Right atrium auricular region (tissue), 2 donors: ENCODE results near the gene ANAPC13. TPM values are rescaled to one million over a fixed set of nuclear protein-coding genes. Genes with fewer than 3 reads are reported as not detected.

Experiments used
- DNase-seq: peaks from one replicate; pipeline ENCODE4 v3.0.0-alpha.2; 2019; ENCODE audit warnings: low spot score
- H3K27ac ChIP-seq, 2 donors: fragments of 200-600 bp; sonication (generic); 1 replicate in 1 of 2; 2 replicates in 1 of 2; pipeline ENCODE4 v1.5.1; 2016 to 2019
- H3K27me3 ChIP-seq, 2 donors: fragments of 200-600 bp; sonication (generic); one replicate each; pipeline versions ENCODE4 v1.5.1 to v1.6.0; 2017 to 2019
- H3K36me3 ChIP-seq: fragments of 200-600 bp; sonication (generic); one replicate; pipeline ENCODE4 v1.5.1; 2016
- H3K4me1 ChIP-seq, 2 donors: fragments of 200-600 bp; sonication (generic); one replicate each; pipeline versions ENCODE4 v1.5.1 to v1.6.0; 2017 to 2019
- H3K4me3 ChIP-seq, 2 donors: fragments of 200-600 bp; sonication (generic); 1 replicate in 1 of 2; 2 replicates in 1 of 2; pipeline ENCODE4 v1.5.1; 2017 to 2019; ENCODE audit warnings: mild to moderate bottlenecking in 1 of 2, moderate library complexity in 1 of 2
- H3K9me3 ChIP-seq, 2 donors: fragments of 200-600 bp; sonication (generic); one replicate each; pipeline ENCODE4 v1.5.1; 2019
- total RNA-seq, 2 donors: library from RNA; depleted of rRNA; stranded (reverse); fragments of >200 nt; gene quantifications; one replicate each; pipeline ENCODE4 v1.1.0, GENCODE V29; 2016
- TF ChIP-seq, protein P1 (sequence below), 2 donors: fragments of 200-600 bp; sonication (generic); IDR thresholded peaks; one replicate each; pipeline ENCODE4 v1.5.1; 2019; ENCODE audit warnings: antibody characterized with exemption in 2 of 2

Gene ANAPC13
- total RNA-seq, 2 donors from 2014 or later = 67.8 to 110 TPM

DNA sequence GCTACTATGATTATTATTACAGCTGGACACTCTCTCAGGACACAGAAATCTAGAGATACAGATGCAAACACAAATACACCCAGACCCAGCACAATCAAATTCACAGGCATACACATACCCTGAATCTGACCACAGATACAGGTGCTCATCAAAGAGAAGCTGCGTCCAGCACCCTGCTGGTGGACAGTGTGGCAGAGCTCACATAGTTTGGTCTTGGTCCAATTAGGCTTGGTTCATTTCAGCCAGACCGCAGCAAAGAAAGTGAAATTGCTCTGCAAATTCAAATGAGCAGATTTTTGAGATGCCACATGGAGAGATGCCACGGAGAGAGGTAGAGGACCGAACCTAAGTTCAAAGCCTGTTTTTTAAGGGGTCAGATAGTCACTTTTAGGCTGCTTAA is 55.6 kb downstream of the ANAPC13 start:
- H3K27me3 ChIP-seq = no peaks in the 10 kb centered on the region
- no peak overlapping the region for H3K27ac ChIP-seq
- H3K9me3 ChIP-seq = no peaks in the 10 kb centered on the region
- H3K36me3 ChIP-seq = no peaks in the 10 kb centered on the region
- no peak for DNase-seq
- no peak overlapping the region for H3K4me3 ChIP-seq
- TF ChIP-seq, protein P1, sequence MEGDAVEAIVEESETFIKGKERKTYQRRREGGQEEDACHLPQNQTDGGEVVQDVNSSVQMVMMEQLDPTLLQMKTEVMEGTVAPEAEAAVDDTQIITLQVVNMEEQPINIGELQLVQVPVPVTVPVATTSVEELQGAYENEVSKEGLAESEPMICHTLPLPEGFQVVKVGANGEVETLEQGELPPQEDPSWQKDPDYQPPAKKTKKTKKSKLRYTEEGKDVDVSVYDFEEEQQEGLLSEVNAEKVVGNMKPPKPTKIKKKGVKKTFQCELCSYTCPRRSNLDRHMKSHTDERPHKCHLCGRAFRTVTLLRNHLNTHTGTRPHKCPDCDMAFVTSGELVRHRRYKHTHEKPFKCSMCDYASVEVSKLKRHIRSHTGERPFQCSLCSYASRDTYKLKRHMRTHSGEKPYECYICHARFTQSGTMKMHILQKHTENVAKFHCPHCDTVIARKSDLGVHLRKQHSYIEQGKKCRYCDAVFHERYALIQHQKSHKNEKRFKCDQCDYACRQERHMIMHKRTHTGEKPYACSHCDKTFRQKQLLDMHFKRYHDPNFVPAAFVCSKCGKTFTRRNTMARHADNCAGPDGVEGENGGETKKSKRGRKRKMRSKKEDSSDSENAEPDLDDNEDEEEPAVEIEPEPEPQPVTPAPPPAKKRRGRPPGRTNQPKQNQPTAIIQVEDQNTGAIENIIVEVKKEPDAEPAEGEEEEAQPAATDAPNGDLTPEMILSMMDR (IDR thresholded peaks at IDR 0.05) = no peak
- H3K4me1 ChIP-seq = no peaks in the 10 kb centered on the region

DNA sequence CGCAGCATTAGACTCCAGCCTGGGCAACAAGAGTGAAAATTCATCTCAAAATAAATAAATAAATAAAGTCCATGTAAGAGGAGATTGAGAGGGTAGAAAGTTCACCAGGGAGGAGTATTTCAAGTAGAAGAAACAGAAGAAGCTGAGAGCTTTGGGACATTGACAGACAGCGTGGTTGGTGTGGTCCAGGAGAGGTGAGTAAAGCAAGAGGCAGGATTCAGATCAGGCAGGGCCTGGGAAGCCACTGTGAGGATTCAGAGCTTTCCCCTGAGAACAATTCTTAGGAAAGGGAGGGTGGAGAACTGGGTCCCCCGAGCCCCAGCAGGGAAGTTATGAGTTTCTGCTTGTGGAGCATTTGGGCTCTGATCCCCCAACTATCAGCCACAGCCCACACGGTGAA is 57.4 kb downstream of the ANAPC13 start:
- Histone ChIP-seq H3K4me3 (no peak overlapping the region), H3K27ac (no peak overlapping the region), H3K36me3 (no peaks in the 10 kb centered on the region), H3K27me3 (no peaks in the 10 kb centered on the region), H3K9me3 (no peaks in the 10 kb centered on the region), H3K4me1 (no peaks in the 10 kb centered on the region)
- TF ChIP-seq, protein P1 (IDR thresholded peaks at IDR 0.05) = no peak
- DNase-seq = no peak

Other genes with a start within 250 kb of the ANAPC13 start
- 10 to 100 TPM; 46.2 to 61.0 TPM for gene RYK, start 235.1 kb downstream of the ANAPC13 start, total RNA-seq
- gene AMOTL2, start 111.5 kb downstream of the ANAPC13 start, total RNA-seq = 100 to 1,000 TPM in 1 of 2 donors, 10 to 100 TPM in 1; 62.3 to 119 TPM
- 10 to 100 TPM; 16.1 to 27.8 TPM for gene CEP63, start 72 bp upstream of the ANAPC13 start, total RNA-seq
- gene KY, start 165.0 kb upstream of the ANAPC13 start, total RNA-seq = under 1 TPM; 0.33 to 0.59 TPM